Endodermal cell (in vitro differentiated cells): ENCODE data around the gene USE1. TPM values are rescaled to one million over a fixed set of nuclear protein-coding genes. Genes with fewer than 3 reads are reported as not detected.

Experiments
- DNase-seq: peaks from one replicate; pipeline ENCODE4 v3.0.0-alpha.2; 2017
- H3K27ac ChIP-seq: 2 replicates; pipeline ENCODE4 v1.5.1; 2013; ENCODE audit warnings: mild to moderate bottlenecking, low read depth, low read length, moderate library complexity
- H3K27me3 ChIP-seq: 2 replicates; pipeline ENCODE4 v1.6.1; 2013; ENCODE audit warnings: mild to moderate bottlenecking, low read length, moderate library complexity; ENCODE audit not compliant: insufficient read depth, control insufficient read depth, poor library complexity, severe bottlenecking
- H3K36me3 ChIP-seq: 2 replicates; pipeline ENCODE4 v1.7.0; 2013; ENCODE audit warnings: mild to moderate bottlenecking, low read length, moderate library complexity; ENCODE audit not compliant: control insufficient read depth, insufficient read depth
- H3K4me1 ChIP-seq: one replicate; pipeline ENCODE4 v1.7.0; 2013; ENCODE audit warnings: low read length; ENCODE audit not compliant: control insufficient read depth, insufficient read depth
- H3K4me3 ChIP-seq: 2 replicates; pipeline ENCODE4 v1.5.1; 2013; ENCODE audit warnings: mild to moderate bottlenecking, low read length, moderate library complexity
- H3K9ac ChIP-seq: 2 replicates; pipeline ENCODE4 v1.6.1; 2013; ENCODE audit warnings: mild to moderate bottlenecking, low read length, moderate library complexity; ENCODE audit not compliant: poor library complexity, severe bottlenecking; ENCODE audit errors: extremely low read depth
- H3K9me3 ChIP-seq: 2 replicates; pipeline ENCODE4 v1.6.1; 2013; ENCODE audit warnings: mild to moderate bottlenecking, low read length, moderate library complexity; ENCODE audit not compliant: control insufficient read depth
- H3K27ac Mint-ChIP-seq: 2 replicates; pipeline ENCODE4 v1.8.0; 2020; ENCODE audit warnings: mixed read lengths
- H3K27me3 Mint-ChIP-seq: 2 replicates; pipeline ENCODE4 v1.8.0; 2021; ENCODE audit warnings: mild to moderate bottlenecking, mixed read lengths; ENCODE audit not compliant: insufficient read depth
- H3K36me3 Mint-ChIP-seq: 2 replicates; pipeline ENCODE4 v1.8.0; 2020; ENCODE audit warnings: low read depth, mixed read lengths
- H3K4me1 Mint-ChIP-seq: 2 replicates; pipeline ENCODE4 v1.8.0; 2020; ENCODE audit warnings: mixed read lengths
- H3K4me3 Mint-ChIP-seq: 2 replicates; pipeline ENCODE4 v1.8.0; 2020; ENCODE audit warnings: mild to moderate bottlenecking, moderate library complexity, mixed read lengths
- H3K9me3 Mint-ChIP-seq: 2 replicates; pipeline ENCODE4 v1.8.0; 2020; ENCODE audit warnings: mild to moderate bottlenecking, mixed read lengths
- WGBS, 2 experiments: methylation state at CpG; one replicate each; pipeline versions ENCODE4 v1.1.5 to v1.1.7; 2013; ENCODE audit warnings: missing lambda C conversion rate in 2 of 2, mixed read lengths in 1 of 2; ENCODE audit not compliant: insufficient coverage in 1 of 2, insufficient read length in 1 of 2; 5-methylcytosine and 5-hydroxymethylcytosine counted together
- total RNA-seq, 2 donors: library from RNA; stranded (reverse); fragmentation: NEBNext Ultra II Directional in 1 of 2; extraction: Animal tissue kit (Norgen Biotek cat#: 25700) in 1 of 2; gene quantifications; 2 replicates in 1 of 2; 3 replicates in 1 of 2; pipeline ENCODE4 v1.2.1, GENCODE V29; 2021
- TF ChIP-seq, protein P1 (sequence below): fragments of 200-600 bp; sonication (generic); conservative IDR thresholded peaks from 2 replicates; pipeline ENCODE4 v1.5.0; 2021; ENCODE audit warnings: antibody characterized with exemption, mild to moderate bottlenecking

Gene USE1
- total RNA-seq, 2 donors from 2014 or later = 17.4 to 18.4 TPM

DNA sequence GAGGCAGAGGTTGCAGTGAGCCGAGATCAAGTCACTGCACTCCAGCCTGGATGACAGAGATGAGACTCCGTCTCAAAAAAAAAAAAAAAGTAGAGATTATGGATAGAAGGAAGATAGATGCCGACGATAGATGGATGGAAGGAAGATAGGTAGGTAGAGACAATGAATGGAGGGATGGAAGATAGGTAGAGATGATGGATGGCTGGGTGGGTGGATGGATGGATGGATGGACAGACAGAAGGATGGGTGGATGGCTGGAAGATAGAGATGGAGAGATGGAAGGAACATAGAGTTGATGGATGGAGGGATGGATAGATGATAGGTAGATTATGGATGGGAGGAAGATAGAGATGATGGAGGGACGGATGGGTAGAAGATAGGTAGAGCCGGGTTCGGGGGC, 18.5 kb upstream of the USE1 start:
- Mint-ChIP-seq H3K27me3 (no peaks in the 10 kb centered on the region), H3K27ac (no peak overlapping the region), H3K9me3 (no peaks in the 10 kb centered on the region), H3K4me3 (no peak overlapping the region), H3K36me3 (peaks cover 63% of the 10 kb centered on the region), H3K4me1 (no peaks in the 10 kb centered on the region)
- no peak for DNase-seq
- no peaks in the 10 kb centered on the region for H3K27me3 ChIP-seq
- H3K9ac ChIP-seq = no peak overlapping the region
- no peaks in the 10 kb centered on the region for H3K4me1 ChIP-seq
- peaks cover 40% of the 10 kb centered on the region for H3K36me3 ChIP-seq
- TF ChIP-seq, protein P1, sequence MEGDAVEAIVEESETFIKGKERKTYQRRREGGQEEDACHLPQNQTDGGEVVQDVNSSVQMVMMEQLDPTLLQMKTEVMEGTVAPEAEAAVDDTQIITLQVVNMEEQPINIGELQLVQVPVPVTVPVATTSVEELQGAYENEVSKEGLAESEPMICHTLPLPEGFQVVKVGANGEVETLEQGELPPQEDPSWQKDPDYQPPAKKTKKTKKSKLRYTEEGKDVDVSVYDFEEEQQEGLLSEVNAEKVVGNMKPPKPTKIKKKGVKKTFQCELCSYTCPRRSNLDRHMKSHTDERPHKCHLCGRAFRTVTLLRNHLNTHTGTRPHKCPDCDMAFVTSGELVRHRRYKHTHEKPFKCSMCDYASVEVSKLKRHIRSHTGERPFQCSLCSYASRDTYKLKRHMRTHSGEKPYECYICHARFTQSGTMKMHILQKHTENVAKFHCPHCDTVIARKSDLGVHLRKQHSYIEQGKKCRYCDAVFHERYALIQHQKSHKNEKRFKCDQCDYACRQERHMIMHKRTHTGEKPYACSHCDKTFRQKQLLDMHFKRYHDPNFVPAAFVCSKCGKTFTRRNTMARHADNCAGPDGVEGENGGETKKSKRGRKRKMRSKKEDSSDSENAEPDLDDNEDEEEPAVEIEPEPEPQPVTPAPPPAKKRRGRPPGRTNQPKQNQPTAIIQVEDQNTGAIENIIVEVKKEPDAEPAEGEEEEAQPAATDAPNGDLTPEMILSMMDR = no peak
- 93 to 96% methylated on average over 7 of the region's 7 CpGs for WGBS, 2 experiments
- no peak overlapping the region for H3K4me3 ChIP-seq
- no peak overlapping the region for H3K27ac ChIP-seq
- H3K9me3 ChIP-seq = no peaks in the 10 kb centered on the region

DNA sequence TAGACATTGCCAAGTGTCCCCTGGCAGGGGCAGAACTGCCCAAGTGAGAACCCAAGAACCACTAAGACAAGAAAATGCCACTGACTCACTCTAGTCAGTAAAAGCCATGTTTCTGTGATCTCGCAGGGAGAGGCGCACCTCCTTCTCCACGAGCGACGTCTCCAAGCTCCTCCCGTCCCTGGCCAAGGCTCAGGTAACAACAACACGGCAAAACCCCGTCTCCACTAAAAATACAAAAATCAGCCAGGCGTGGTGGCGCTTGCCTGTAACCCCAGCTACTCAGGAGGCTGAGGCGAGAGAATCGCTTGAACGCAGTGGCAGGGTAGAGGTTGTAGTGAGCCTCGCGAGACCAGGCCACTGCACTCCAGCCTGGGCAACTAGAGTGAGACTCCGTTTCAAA, 17.5 kb upstream of the USE1 start:
- TF ChIP-seq, protein P1 = no peak
- no peaks in the 10 kb centered on the region for H3K27me3 Mint-ChIP-seq
- H3K36me3 Mint-ChIP-seq = peaks cover 72% of the 10 kb centered on the region
- Histone ChIP-seq H3K36me3 (peaks cover 50% of the 10 kb centered on the region), H3K27ac (no peak overlapping the region), H3K4me3 (no peak overlapping the region), H3K9me3 (no peaks in the 10 kb centered on the region), H3K4me1 (no peaks in the 10 kb centered on the region), H3K27me3 (no peaks in the 10 kb centered on the region), H3K9ac (no peak overlapping the region)
- DNase-seq = no peak
- no peak overlapping the region for H3K27ac Mint-ChIP-seq
- H3K4me3 Mint-ChIP-seq = no peak overlapping the region
- no peaks in the 10 kb centered on the region for H3K9me3 Mint-ChIP-seq
- WGBS, 2 experiments = 93 to 96% methylated on average over 12 to 16 of the region's 16 CpGs
- no peaks in the 10 kb centered on the region for H3K4me1 Mint-ChIP-seq

DNA sequence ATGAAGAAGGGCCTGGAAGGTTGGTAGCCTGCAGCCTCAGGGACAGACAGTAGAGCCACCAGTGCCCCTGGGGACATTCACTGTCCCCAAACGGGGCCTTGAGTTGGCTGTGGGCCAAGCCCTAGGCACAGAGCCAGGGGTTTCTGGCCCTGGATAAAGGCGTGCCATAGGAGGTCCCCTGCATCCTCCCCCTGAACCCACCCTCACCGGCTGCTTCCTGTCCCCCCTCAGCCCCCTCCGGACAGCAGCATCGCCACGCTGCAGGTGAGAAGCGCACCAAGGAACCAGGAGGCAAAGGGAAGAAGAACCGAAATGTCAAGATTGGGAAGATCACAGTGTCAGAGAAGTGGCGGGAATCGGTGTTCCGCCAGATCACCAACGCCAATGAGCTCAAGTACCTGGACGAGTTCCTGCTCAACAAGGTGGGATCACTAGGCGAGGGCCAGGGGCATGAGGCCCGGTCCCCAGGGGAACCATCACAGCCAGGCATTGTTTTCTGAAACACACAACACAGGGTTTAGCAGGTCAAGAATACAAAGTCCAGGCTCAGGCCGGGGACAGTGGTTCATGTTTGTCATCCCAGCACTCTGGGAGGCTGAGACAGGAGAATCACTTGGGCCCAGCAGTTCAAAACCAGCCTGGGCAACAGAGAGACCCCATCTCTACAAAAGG, 14.6 kb upstream of the USE1 start:
- H3K27ac ChIP-seq = no peak overlapping the region
- H3K4me3 ChIP-seq = no peak overlapping the region
- WGBS, 2 experiments = 95 to 96% methylated on average over 8 to 16 of the region's 16 CpGs
- H3K4me1 Mint-ChIP-seq = no peaks in the 10 kb centered on the region
- H3K9me3 Mint-ChIP-seq = no peaks in the 10 kb centered on the region
- peaks cover 81% of the 10 kb centered on the region for H3K36me3 Mint-ChIP-seq
- DNase-seq = no peak
- H3K36me3 ChIP-seq = peaks cover 54% of the 10 kb centered on the region
- no peaks in the 10 kb centered on the region for H3K27me3 Mint-ChIP-seq
- no peaks in the 10 kb centered on the region for H3K27me3 ChIP-seq
- H3K27ac Mint-ChIP-seq = no peak overlapping the region
- H3K4me3 Mint-ChIP-seq = no peak overlapping the region
- no peaks in the 10 kb centered on the region for H3K9me3 ChIP-seq
- H3K4me1 ChIP-seq = no peaks in the 10 kb centered on the region
- TF ChIP-seq, protein P1 = no peak
- H3K9ac ChIP-seq = no peak overlapping the region
